ENCODE results near the gene PPP6R3. TPM values are rescaled to one million over a fixed set of nuclear protein-coding genes. Genes with fewer than 3 reads are reported as not detected.

The PPP6R3 gene
- total RNA-seq, 1 experiment from 2014 or later: 138 TPM

DNA sequence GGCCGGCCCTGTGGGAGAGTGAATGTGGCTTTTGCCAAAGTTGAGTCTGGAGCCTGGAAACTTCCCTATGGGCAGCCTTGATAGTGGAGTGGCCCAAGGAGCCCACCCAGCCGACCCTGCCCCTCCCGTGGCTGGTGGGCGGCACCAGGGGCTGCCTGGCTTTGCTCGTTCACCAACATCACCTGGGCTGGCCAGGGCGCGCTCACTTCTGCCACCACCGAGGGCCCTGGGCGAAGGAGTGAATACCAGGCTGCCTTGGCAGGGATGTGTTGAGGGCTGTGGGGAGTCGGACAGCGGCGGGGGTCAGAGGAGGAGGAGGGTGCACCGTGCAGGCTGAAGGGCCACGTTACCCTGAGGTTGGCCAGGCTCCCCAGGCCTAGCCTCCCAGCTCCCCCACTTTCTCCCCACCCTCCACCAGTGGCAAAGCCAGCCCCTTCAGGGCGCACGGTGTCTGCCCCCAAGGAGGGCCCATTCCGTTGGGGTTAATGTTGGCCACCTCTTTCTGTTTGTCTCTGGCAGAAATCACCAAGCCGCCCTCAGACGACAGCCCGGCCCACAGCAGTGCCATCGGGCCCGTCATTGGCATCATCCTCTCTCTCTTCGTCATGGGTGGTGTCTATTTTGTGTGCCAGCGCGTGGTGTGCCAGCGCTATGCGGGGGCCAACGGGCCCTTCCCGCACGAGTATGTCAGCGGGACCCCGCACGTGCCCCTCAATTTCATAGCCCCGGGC, 22.5 kb upstream of the PPP6R3 start:
- H3K27ac ChIP-seq (ENCODE audit: insufficient read length, low read depth, low read length): no peak overlapping the region

More for the DNA sequence above, 22.5 kb upstream of the PPP6R3 start:
- TF ChIP-seq, protein P1, sequence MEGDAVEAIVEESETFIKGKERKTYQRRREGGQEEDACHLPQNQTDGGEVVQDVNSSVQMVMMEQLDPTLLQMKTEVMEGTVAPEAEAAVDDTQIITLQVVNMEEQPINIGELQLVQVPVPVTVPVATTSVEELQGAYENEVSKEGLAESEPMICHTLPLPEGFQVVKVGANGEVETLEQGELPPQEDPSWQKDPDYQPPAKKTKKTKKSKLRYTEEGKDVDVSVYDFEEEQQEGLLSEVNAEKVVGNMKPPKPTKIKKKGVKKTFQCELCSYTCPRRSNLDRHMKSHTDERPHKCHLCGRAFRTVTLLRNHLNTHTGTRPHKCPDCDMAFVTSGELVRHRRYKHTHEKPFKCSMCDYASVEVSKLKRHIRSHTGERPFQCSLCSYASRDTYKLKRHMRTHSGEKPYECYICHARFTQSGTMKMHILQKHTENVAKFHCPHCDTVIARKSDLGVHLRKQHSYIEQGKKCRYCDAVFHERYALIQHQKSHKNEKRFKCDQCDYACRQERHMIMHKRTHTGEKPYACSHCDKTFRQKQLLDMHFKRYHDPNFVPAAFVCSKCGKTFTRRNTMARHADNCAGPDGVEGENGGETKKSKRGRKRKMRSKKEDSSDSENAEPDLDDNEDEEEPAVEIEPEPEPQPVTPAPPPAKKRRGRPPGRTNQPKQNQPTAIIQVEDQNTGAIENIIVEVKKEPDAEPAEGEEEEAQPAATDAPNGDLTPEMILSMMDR (conservative IDR thresholded peaks at IDR 0.05): no peak
- no CpG with 5 or more reads among the region's 34 CpGs for WGBS (ENCODE audit: extremely low coverage, insufficient read length, low lambda C conversion rate)
- no peaks in the 10 kb centered on the region for H3K9me3 ChIP-seq (ENCODE audit: control insufficient read depth, low read depth, low read length)
- no peak overlapping the region for H2BK12ac ChIP-seq (ENCODE audit: insufficient read length, low read depth, low read length)
- no peak overlapping the region for H3K23ac ChIP-seq (ENCODE audit: insufficient read length, low read depth, low read length)
- no peaks in the 10 kb centered on the region for H3K27me3 ChIP-seq (ENCODE audit: insufficient read depth, low read length)
- no peak for DNase-seq
- H3K14ac ChIP-seq (ENCODE audit: insufficient read depth, low read length): no peak overlapping the region
- H2AK5ac ChIP-seq (ENCODE audit: insufficient read length, low read length): no peak overlapping the region
- no peak overlapping the region for H4K8ac ChIP-seq (replicated peaks; ENCODE audit: insufficient read length, low read depth, low read length)
- no peak overlapping the region for H3K4me3 Mint-ChIP-seq
- H3K4me1 Mint-ChIP-seq: peaks cover 22 to 39% of the 10 kb centered on the region in 2 experiments
- H3K79me2 ChIP-seq (ENCODE audit: insufficient read depth, low read length): no peaks in the 10 kb centered on the region
- no peak overlapping the region for H3K4me2 ChIP-seq (ENCODE audit: insufficient read depth, insufficient read length, low read length)
- H3K4me1 ChIP-seq (ENCODE audit: insufficient read depth, low read length): no peaks in the 10 kb centered on the region
- no peaks in the 10 kb centered on the region for H4K20me1 ChIP-seq (ENCODE audit: control insufficient read depth, insufficient read depth, insufficient read length)
- H2AFZ ChIP-seq (ENCODE audit: low read length): no peak overlapping the region
- H2BK5ac ChIP-seq (ENCODE audit: insufficient read length, low read length): no peak overlapping the region
- H2BK120ac ChIP-seq (ENCODE audit: low read depth, low read length, poor library complexity, severe bottlenecking): no peak overlapping the region
- H3K18ac ChIP-seq (ENCODE audit: insufficient read length, low read depth, low read length): no peak overlapping the region
- no peak overlapping the region for H3K56ac ChIP-seq (ENCODE audit: insufficient read length, low read depth, low read length)
- peaks cover 6 to 21% (median 20%) of the 10 kb centered on the region in 3 experiments for H3K36me3 Mint-ChIP-seq (ENCODE audit: insufficient read depth in 1 of 3, low read depth in 3 of 3)
- H2BK15ac ChIP-seq (ENCODE audit: low read depth, low read length): no peak overlapping the region
- no peaks in the 10 kb centered on the region for H3K23me2 ChIP-seq (ENCODE audit: insufficient read length, low read depth, low read length, poor library complexity, severe bottlenecking)
- no peaks in the 10 kb centered on the region for H3K27me3 Mint-ChIP-seq (ENCODE audit: low read depth)
- no peak overlapping the region for H3T11ph ChIP-seq (ENCODE audit: low read length)
- H2BK20ac ChIP-seq (ENCODE audit: low read depth, low read length, poor library complexity, severe bottlenecking): no peak overlapping the region
- no peak overlapping the region for H4K5ac ChIP-seq (ENCODE audit: insufficient read length, low read depth, low read length)
- no peak overlapping the region for H4K91ac ChIP-seq (ENCODE audit: insufficient read length, low read depth, low read length)
- H3K9me3 Mint-ChIP-seq: no peaks in the 10 kb centered on the region
- H3K4ac ChIP-seq (ENCODE audit: low read depth, low read length): no peak overlapping the region
- H3K27ac Mint-ChIP-seq: peak overlapping the region in 1 of 3 experiments; percentile 34; a peak in 1 of 7 replicates
- no peaks in the 10 kb centered on the region for H3K79me1 ChIP-seq (ENCODE audit: insufficient read depth, low read depth, low read length, poor library complexity, severe bottlenecking)
- H3K9ac ChIP-seq (ENCODE audit: extremely low read depth, insufficient read length, low read length): no peak overlapping the region

All from H9 (cell line).